Smooth muscle cell (in vitro differentiated cells): Measurements from ENCODE around the gene GTF2A1L. TPM values are rescaled to one million over a fixed set of nuclear protein-coding genes. Genes with fewer than 3 reads are reported as not detected.
"Not testable (repeated sequence)": the region's sequence is repeated elsewhere in the genome, so short reads cannot be mapped to it uniquely, and the experiment has no call there.

ENCODE experiments used
- DNase-seq: peaks from one replicate; lab custom pipeline; 2025; ENCODE audit not compliant: unreplicated experiment; lab: John Stamatoyannopoulos, UW
- H2AFZ ChIP-seq: fragments of 200-600 bp; sonication (generic); 2 replicates; pipeline ENCODE4 v1.6.0; 2016; ENCODE audit warnings: antibody characterized with exemption, low read depth, mild to moderate bottlenecking
- H3F3A ChIP-seq: fragments of 200-600 bp; sonication (generic); 2 replicates; pipeline ENCODE4 v1.6.0; 2017; ENCODE audit warnings: antibody characterized with exemption, low read depth
- H3K27ac ChIP-seq: fragments of 200-600 bp; sonication (generic); 2 replicates; pipeline ENCODE4 v1.5.1; 2016; ENCODE audit warnings: low read depth, mild to moderate bottlenecking
- H3K27me3 ChIP-seq: fragments of 200-600 bp; sonication (generic); 2 replicates; pipeline ENCODE4 v1.6.1; 2016; ENCODE audit warnings: low read depth, mild to moderate bottlenecking
- H3K36me3 ChIP-seq: fragments of 200-600 bp; sonication (generic); 2 replicates; pipeline ENCODE4 v1.5.1; 2016; ENCODE audit warnings: low read depth
- H3K4me1 ChIP-seq: fragments of 200-600 bp; sonication (generic); 2 replicates; pipeline ENCODE4 v1.5.1; 2016; ENCODE audit warnings: low read depth
- H3K4me2 ChIP-seq: fragments of 200-600 bp; sonication (generic); 2 replicates; pipeline ENCODE4 v1.6.0; 2016; ENCODE audit warnings: mild to moderate bottlenecking
- H3K4me3 ChIP-seq: fragments of 200-600 bp; sonication (generic); 2 replicates; pipeline ENCODE4 v1.5.1; 2016; ENCODE audit warnings: mild to moderate bottlenecking
- H3K79me2 ChIP-seq: fragments of 200-600 bp; sonication (generic); 2 replicates; pipeline ENCODE4 v1.6.0; 2016; ENCODE audit warnings: low read depth, mild to moderate bottlenecking
- H3K9ac ChIP-seq: fragments of 200-600 bp; sonication (generic); 2 replicates; pipeline ENCODE4 v1.6.0; 2016; ENCODE audit warnings: low read depth
- H3K9me3 ChIP-seq: fragments of 200-600 bp; sonication (generic); replicated peaks from 2 replicates; pipeline ENCODE4 v1.5.1; 2016; ENCODE audit warnings: low read depth
- H4K20me1 ChIP-seq: fragments of 200-600 bp; sonication (generic); 2 replicates; pipeline ENCODE4 v1.6.0; 2016; ENCODE audit warnings: low read depth
- CTCF ChIP-seq: fragments of 200-600 bp; sonication (generic); IDR thresholded peaks from 2 replicates; pipeline ENCODE4 v1.5.1; 2017; ENCODE audit warnings: borderline replicate concordance, mild to moderate bottlenecking, antibody characterized with exemption; ENCODE audit not compliant: insufficient read depth, poor library complexity, severe bottlenecking
- WGBS: methylation state at CpG from one replicate; pipeline ENCODE4 v1.1.7; 2016; ENCODE audit warnings: low lambda C conversion rate; 5-methylcytosine and 5-hydroxymethylcytosine counted together
- polyA plus RNA-seq: library from polyadenylated mRNA; unstranded; fragments of >200 nt; fragmentation: Nextera tagmentation; extraction: Ambion mirVana; gene quantifications from 2 replicates; pipeline ENCODE4 v1.2.1, GENCODE V29; 2016
- total RNA-seq: library from RNA; depleted of rRNA; stranded (reverse); fragments of >200 nt; gene quantifications from 2 replicates; pipeline ENCODE4 v1.2.3, GENCODE V29; 2014

GTF2A1L gene
- total and polyA plus RNA-seq, 2 experiments from 2014 or later, result 3.0 to 12.6 TPM

- no peak overlapping the region for H3K4me2 ChIP-seq
- no peak for DNase-seq
- TF ChIP-seq CTCF, result no peak
- H3K27ac ChIP-seq, result no peak overlapping the region
- no peaks in the 10 kb centered on the region for H3K36me3 ChIP-seq
- H4K20me1 ChIP-seq, result peaks cover 89% of the 10 kb centered on the region
- H3K4me3 ChIP-seq, result no peak overlapping the region
- peaks cover 32% of the 10 kb centered on the region for H3K79me2 ChIP-seq
- H3K27me3 ChIP-seq, result no peaks in the 10 kb centered on the region
- peaks cover 28% of the 10 kb centered on the region for H3K4me1 ChIP-seq
- no peak overlapping the region for H2AFZ ChIP-seq
- H3F3A ChIP-seq, result no peaks in the 10 kb centered on the region
- H3K9ac ChIP-seq, result no peak overlapping the region
- 82% methylated on average over 1 of the region's 1 CpG for WGBS
- no peaks in the 10 kb centered on the region for H3K9me3 ChIP-seq
Observed at GRCh38 chr2:48588745-48589144, 28.9 kb upstream of the GTF2A1L start.

- peaks cover 90% of the 10 kb centered on the region for H4K20me1 ChIP-seq
- WGBS, result 35% methylated on average over 5 of the region's 5 CpGs
- no peak overlapping the region for H3K4me2 ChIP-seq
- no peak for DNase-seq
- H3K79me2 ChIP-seq, result peaks cover 27% of the 10 kb centered on the region
- peaks cover 28% of the 10 kb centered on the region for H3K4me1 ChIP-seq
- no peak overlapping the region for H3K4me3 ChIP-seq
- H3K9ac ChIP-seq, result no peak overlapping the region
- no peaks in the 10 kb centered on the region for H3K27me3 ChIP-seq
- no peaks in the 10 kb centered on the region for H3F3A ChIP-seq
- H3K27ac ChIP-seq, result no peak overlapping the region
- no peaks in the 10 kb centered on the region for H3K36me3 ChIP-seq
- peak; percentile 68 for TF ChIP-seq CTCF
- H3K9me3 ChIP-seq, result no peaks in the 10 kb centered on the region
- H2AFZ ChIP-seq, result no peak overlapping the region
Observed at GRCh38 chr2:48589170-48589767, 28.4 kb upstream of the GTF2A1L start.

- H3K27ac ChIP-seq, result no peak overlapping the region
- DNase-seq, result no peak
- no peak overlapping the region for H2AFZ ChIP-seq
- no peaks in the 10 kb centered on the region for H3K27me3 ChIP-seq
- peaks cover 20% of the 10 kb centered on the region for H3K79me2 ChIP-seq
- no peak overlapping the region for H3K4me2 ChIP-seq
- no peaks in the 10 kb centered on the region for H3K9me3 ChIP-seq
- H3F3A ChIP-seq, result no peaks in the 10 kb centered on the region
- H3K36me3 ChIP-seq, result no peaks in the 10 kb centered on the region
- H4K20me1 ChIP-seq, result peaks cover 89% of the 10 kb centered on the region
- no peak for TF ChIP-seq CTCF
- H3K4me1 ChIP-seq, result peaks cover 28% of the 10 kb centered on the region
- no peak overlapping the region for H3K4me3 ChIP-seq
- 82% methylated on average over 1 of the region's 1 CpG for WGBS
- H3K9ac ChIP-seq, result no peak overlapping the region
Observed at GRCh38 chr2:48590017-48590416, 27.6 kb upstream of the GTF2A1L start.

GRCh38 chr2:48592067-48592466 lies 25.6 kb upstream of the GTF2A1L start:
- TF ChIP-seq CTCF, result no peak
- WGBS, result 100% methylated on average over 2 of the region's 2 CpGs
- H3K4me1 ChIP-seq, result peaks cover 15% of the 10 kb centered on the region

GRCh38 chr2:48596751-48597150 lies 20.9 kb upstream of the GTF2A1L start:
- H3K4me2 ChIP-seq, H3K36me3 ChIP-seq, H3K79me2 ChIP-seq, H3K9ac ChIP-seq, H3K27ac ChIP-seq, H3F3A ChIP-seq, H3K9me3 ChIP-seq, H3K4me1 ChIP-seq, H3K4me3 ChIP-seq, H2AFZ ChIP-seq, DNase-seq, H3K27me3 ChIP-seq: not testable (repeated sequence)
- WGBS, result 97% methylated on average over 7 of the region's 7 CpGs
- peaks cover 38% of the 10 kb centered on the region for H4K20me1 ChIP-seq

More at GRCh38 chr2:48592067-48592466, 25.6 kb upstream of the GTF2A1L start:
- Histone ChIP-seq H3K4me2 (no peak overlapping the region), H3K79me2 (peaks cover 18% of the 10 kb centered on the region), H3K27me3 (no peaks in the 10 kb centered on the region), H4K20me1 (peaks cover 73% of the 10 kb centered on the region), H3F3A (no peaks in the 10 kb centered on the region), H2AFZ (no peak overlapping the region), H3K36me3 (no peaks in the 10 kb centered on the region), H3K9me3 (no peaks in the 10 kb centered on the region), H3K4me3 (no peak overlapping the region), H3K27ac (no peak overlapping the region), H3K9ac (no peak overlapping the region)
- no peak for DNase-seq
